Measurements from ENCODE around the gene BRDT. TPM values are rescaled to one million over a fixed set of nuclear protein-coding genes. Genes with fewer than 3 reads are reported as not detected.

Gene BRDT
- total RNA-seq (2022; extraction: Qiagen RNA extraction), result not detected in 5 replicates

DNA sequence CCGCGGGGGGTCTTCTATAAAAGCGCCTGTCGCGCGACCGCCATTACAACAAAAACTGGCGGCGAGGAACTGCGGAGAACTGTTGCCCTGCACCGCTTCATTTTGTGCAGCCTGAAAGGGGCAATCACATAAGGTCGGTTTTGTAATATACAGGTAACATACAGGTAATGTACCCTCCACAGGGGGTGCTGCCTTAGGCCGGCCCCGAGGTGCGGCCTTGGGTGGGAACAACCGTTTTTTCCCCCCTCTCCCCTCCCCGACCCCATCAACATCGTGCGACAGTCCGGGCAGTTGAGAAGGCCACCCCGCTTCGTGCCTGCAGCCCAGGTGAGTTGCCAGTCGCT lies at the start of gene BRDT:
BRDT (plus strand) TSS at position 46 of the 344 bp plus-strand sequence. CDS start 13,354 bp downstream, outside the sequence.

Other genes with a start within 250 kb of the BRDT start
- gene TGFBR3, start 63.2 kb upstream of the BRDT start, total RNA-seq (2022; extraction: Qiagen RNA extraction), result 6.7 to 9.8 TPM (median 7.9 TPM) in 5 replicates
- gene EPHX4, start 80.6 kb downstream of the BRDT start, total RNA-seq (2022; extraction: Qiagen RNA extraction), result 0.54 to 0.81 TPM (median 0.61 TPM) in 5 replicates
- 0.11 TPM in 1 of 5 replicates, not detected in the others for gene SETSIP, start 126.0 kb downstream of the BRDT start, total RNA-seq (2022; extraction: Qiagen RNA extraction)
- 0.39 to 0.86 TPM (median 0.55 TPM) in 5 replicates for gene BTBD8, start 130.9 kb downstream of the BRDT start, total RNA-seq (2022; extraction: Qiagen RNA extraction)

All from A549 treated with dexamethasone at 1 μM for 4 hours (cell line).